ENCODE data around the gene RCC1.
"Not testable (repeated sequence)": the region's sequence is repeated elsewhere in the genome, so short reads cannot be mapped to it uniquely, and the experiment has no call there.

The RCC1 gene

DNA sequence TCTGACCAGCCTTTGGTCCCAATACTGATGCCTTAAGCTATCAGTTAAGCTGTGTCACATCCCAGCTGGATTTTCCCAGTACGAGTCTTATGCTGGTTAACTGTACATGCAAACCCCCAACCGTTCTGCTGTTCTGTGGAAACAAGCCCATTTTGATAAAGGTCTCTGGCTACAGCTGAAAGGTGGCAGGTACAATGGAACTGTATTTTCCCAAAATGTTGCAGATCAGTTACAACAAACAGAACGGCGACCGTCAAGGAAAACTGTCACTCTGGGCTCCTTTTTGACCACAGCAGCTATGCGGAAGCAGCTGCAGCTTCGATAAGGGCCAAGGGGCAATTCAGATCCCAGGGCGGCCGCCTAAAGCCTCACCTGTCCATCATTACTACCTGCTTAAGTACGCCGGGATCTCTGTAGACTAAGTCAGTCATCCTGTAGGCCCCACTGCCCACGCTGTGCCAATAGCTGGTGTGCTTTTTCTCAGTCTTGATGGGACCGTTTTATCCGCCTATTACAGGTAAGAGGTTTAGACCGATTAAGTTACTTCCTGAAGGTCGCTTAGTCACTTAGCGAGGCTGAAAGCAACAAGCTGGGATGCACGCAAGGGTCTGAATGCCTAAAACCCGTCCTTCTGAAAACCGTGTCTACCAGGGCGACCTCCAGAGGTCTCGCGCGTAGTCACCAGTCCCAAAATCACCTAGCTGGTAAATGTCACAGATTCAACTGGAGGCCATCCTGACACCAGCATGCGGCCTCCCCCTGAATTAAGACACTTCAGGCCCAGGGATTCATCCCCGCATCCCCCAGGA, 75.1 kb downstream of the RCC1 start:
- peak overlapping the region; percentile 88 for H3K27ac ChIP-seq

GRCh38 chr1:28581531-28582247, 75.8 kb downstream of the RCC1 start:
- DNase-seq (ENCODE audit: low read depth, low spot score): peak; percentile 82
- peak overlapping the region; percentile 88 for H3K27ac ChIP-seq

More for the DNA sequence above, 75.1 kb downstream of the RCC1 start:
- no peak for DNase-seq (ENCODE audit: low read depth, low spot score)

- DNase-seq (ENCODE audit: low read depth, low spot score): no peak
- H3K27ac ChIP-seq: peak overlapping the region; percentile 88
Measured at GRCh38 chr1:28582248-28582615, 76.4 kb downstream of the RCC1 start.

- not testable (repeated sequence) for H3K27ac ChIP-seq; DNase-seq (ENCODE audit: low read depth, low spot score)
Measured at GRCh38 chr1:28586585-28587391, 80.9 kb downstream of the RCC1 start.
